SK-N-SH (cell line): Measurements from ENCODE around the gene MRPL54. TPM values are rescaled to one million over a fixed set of nuclear protein-coding genes. Genes with fewer than 3 reads are reported as not detected.

Experiments
- CTCF ChIA-PET: fragments of 300-600, 350-600 bp; formaldehyde crosslinking; extraction: SDS; loops from one replicate; lab custom pipeline; 2021; lab: Yijun Ruan, JAX
- POLR2A ChIA-PET: fragments of 350-600 bp; sonication (Branson Sonifier 250); formaldehyde crosslinking; extraction: SDS; loops from one replicate; lab custom pipeline; 2020; ENCODE audit warnings: antibody characterized with exemption, inconsistent platforms; lab: Yijun Ruan, JAX
- DNase-seq: peaks from one replicate; pipeline ENCODE4 v3.0.0; 2012
- H2AFZ ChIP-seq: fragments of 200-600 bp; sonication (generic); 2 replicates; pipeline ENCODE4 v1.8.1; 2016; ENCODE audit warnings: antibody characterized with exemption, mild to moderate bottlenecking, low read depth
- H3F3A ChIP-seq: fragments of 200-600 bp; sonication (generic); replicated peaks from 2 replicates; pipeline ENCODE3; 2016; ENCODE audit warnings: antibody characterized with exemption, mild to moderate bottlenecking; ENCODE audit not compliant: insufficient read depth
- H3K27ac ChIP-seq, 2 experiments: fragments of 200-500 bp in 1 of 2; fragments of 200-600 bp in 1 of 2; sonication (Bioruptor generic) in 1 of 2; sonication (generic), shearing (Covaris generic) in 1 of 2; 2 replicates each; pipeline versions ENCODE4 v1.5.1 to v1.6.1; 2014 to 2016; ENCODE audit warnings: low read depth in 2 of 2, inconsistent platforms in 1 of 2, low read length in 1 of 2, mild to moderate bottlenecking in 1 of 2, mixed read lengths in 1 of 2
- H3K27me3 ChIP-seq: fragments of 200-600 bp; sonication (generic), shearing (Covaris generic); 2 replicates; pipeline ENCODE4 v1.6.1; 2016; ENCODE audit warnings: mixed run types; ENCODE audit not compliant: insufficient read depth
- H3K36me3 ChIP-seq, 2 experiments: fragments of 200-500 bp in 1 of 2; fragments of 200-600 bp in 1 of 2; sonication (Bioruptor generic) in 1 of 2; sonication (generic) in 1 of 2; replicated peaks in 1 of 2; 2 replicates each; pipeline versions ENCODE3 to v1.5.1; 2014 to 2016; ENCODE audit warnings: low read length in 1 of 2, mild to moderate bottlenecking in 1 of 2; ENCODE audit not compliant: insufficient read depth in 2 of 2, control insufficient read depth in 1 of 2
- H3K4me1 ChIP-seq, 2 experiments: fragments of 200-500 bp in 1 of 2; fragments of 200-600 bp in 1 of 2; sonication (Bioruptor generic) in 1 of 2; sonication (generic), shearing (Covaris generic) in 1 of 2; 2 replicates each; pipeline versions ENCODE4 v1.5.1 to v1.6.1; 2014 to 2016; ENCODE audit warnings: low read depth in 1 of 2, low read length in 1 of 2, mixed run types in 1 of 2; ENCODE audit not compliant: insufficient read depth in 2 of 2, control insufficient read depth in 1 of 2
- H3K4me2 ChIP-seq: fragments of 200-600 bp; sonication (generic), shearing (Covaris generic); 2 replicates; pipeline ENCODE4 v1.6.1; 2017; ENCODE audit warnings: mixed run types
- H3K4me3 ChIP-seq, 2 experiments: fragments of 200-500 bp in 1 of 2; fragments of 200-600 bp in 1 of 2; sonication (Bioruptor generic) in 1 of 2; sonication (generic), shearing (Covaris generic) in 1 of 2; 2 replicates each; pipeline versions ENCODE4 v1.5.1 to v1.8.1; 2014 to 2016; ENCODE audit warnings: low read depth in 2 of 2, inconsistent platforms in 1 of 2, low read length in 1 of 2, mild to moderate bottlenecking in 1 of 2, mixed read lengths in 1 of 2, moderate library complexity in 1 of 2
- H3K79me2 ChIP-seq: fragments of 200-600 bp; sonication (generic); 2 replicates; pipeline ENCODE4 v1.8.1; 2017; ENCODE audit warnings: mild to moderate bottlenecking; ENCODE audit not compliant: insufficient read depth
- H3K9ac ChIP-seq: fragments of 200-600 bp; sonication (generic); 2 replicates; pipeline ENCODE4 v1.6.1; 2017; ENCODE audit warnings: mixed run types
- H3K9me2 ChIP-seq: fragments of 200-600 bp; sonication (generic); 2 replicates; pipeline ENCODE4 v1.6.1; 2017; ENCODE audit warnings: mixed run types
- H3K9me3 ChIP-seq: fragments of 200-600 bp; sonication (generic); 2 replicates; pipeline ENCODE4 v1.6.1; 2017; ENCODE audit warnings: mixed run types, mild to moderate bottlenecking, moderate library complexity
- H4K20me1 ChIP-seq: fragments of 200-600 bp; sonication (generic); 2 replicates; pipeline ENCODE4 v1.6.1; 2017; ENCODE audit warnings: mild to moderate bottlenecking, mixed run types; ENCODE audit not compliant: insufficient read depth
- EZH2phosphoT487 ChIP-seq: fragments of 200-600 bp; sonication (generic); IDR thresholded peaks from 2 replicates; pipeline ENCODE4 v1.6.1; 2017; ENCODE audit warnings: low read depth, mixed run types, mild to moderate bottlenecking, antibody characterized with exemption, moderate library complexity, borderline replicate concordance
- FOXJ3 ChIP-seq: sonication (generic); formaldehyde crosslinking; IDR thresholded peaks from 2 replicates; pipeline ENCODE4 v1.5.1; 2020; ENCODE audit warnings: mild to moderate bottlenecking, missing genetic modification reagents
- FOXM1 ChIP-seq: IDR thresholded peaks from 2 replicates; pipeline ENCODE4 v1.4.0; 2012; ENCODE audit warnings: low read depth, mild to moderate bottlenecking
- GABPA ChIP-seq: IDR thresholded peaks from 2 replicates; pipeline ENCODE4 v1.4.0; 2012; ENCODE audit warnings: low read depth, mild to moderate bottlenecking
- GATA2 ChIP-seq: sonication (generic); formaldehyde crosslinking; IDR thresholded peaks from 2 replicates; pipeline ENCODE4 v1.5.0; 2020; ENCODE audit warnings: mild to moderate bottlenecking, missing genetic modification reagents
- JUND ChIP-seq: IDR thresholded peaks from 2 replicates; pipeline ENCODE4 v1.4.0; 2012
- MXI1 ChIP-seq: IDR thresholded peaks from 2 replicates; pipeline ENCODE4 v1.6.1; 2012; ENCODE audit warnings: mild to moderate bottlenecking, low read depth, low read length, improper control_type of control experiment
- NFIC ChIP-seq: IDR thresholded peaks from 2 replicates; pipeline ENCODE4 v1.4.0; 2012; ENCODE audit warnings: borderline replicate concordance
- NRF1 ChIP-seq: IDR thresholded peaks from 2 replicates; pipeline ENCODE4 v1.6.1; 2012; ENCODE audit warnings: low read depth, mild to moderate bottlenecking, low read length
- RAD21 ChIP-seq: IDR thresholded peaks from 2 replicates; pipeline ENCODE4 v1.6.1; 2012; ENCODE audit warnings: mild to moderate bottlenecking, low read length
- RCOR1 ChIP-seq: fragments of 150-350 bp; IDR thresholded peaks from 2 replicates; pipeline ENCODE4 v1.6.1; 2017; ENCODE audit warnings: antibody characterized with exemption, low read length
- WGBS: methylation state at CpG from one replicate; pipeline ENCODE4 v1.1.6; 2017; ENCODE audit warnings: low lambda C conversion rate; 5-methylcytosine and 5-hydroxymethylcytosine counted together
- polyA plus RNA-seq, 3 experiments: library from polyadenylated mRNA; depleted of rRNA; stranded (reverse); fragments of >200 nt; gene quantifications; 2 replicates each; pipeline ENCODE4 v1.2.3, GENCODE V29; 2012
- TF ChIP-seq, protein P1 (sequence below): IDR thresholded peaks from 2 replicates; pipeline ENCODE4 v1.4.0; 2012; ENCODE audit warnings: low read depth, borderline replicate concordance
- TF ChIP-seq, protein P2 (sequence below): fragments of 150-350 bp; IDR thresholded peaks from 2 replicates; pipeline ENCODE4 v1.6.1; 2016; ENCODE audit warnings: mild to moderate bottlenecking, low read depth, low read length

MRPL54 gene
- polyA plus RNA-seq, 1 of the 3 experiments (the other 2 are of a cell fraction), result 125 TPM

DNA sequence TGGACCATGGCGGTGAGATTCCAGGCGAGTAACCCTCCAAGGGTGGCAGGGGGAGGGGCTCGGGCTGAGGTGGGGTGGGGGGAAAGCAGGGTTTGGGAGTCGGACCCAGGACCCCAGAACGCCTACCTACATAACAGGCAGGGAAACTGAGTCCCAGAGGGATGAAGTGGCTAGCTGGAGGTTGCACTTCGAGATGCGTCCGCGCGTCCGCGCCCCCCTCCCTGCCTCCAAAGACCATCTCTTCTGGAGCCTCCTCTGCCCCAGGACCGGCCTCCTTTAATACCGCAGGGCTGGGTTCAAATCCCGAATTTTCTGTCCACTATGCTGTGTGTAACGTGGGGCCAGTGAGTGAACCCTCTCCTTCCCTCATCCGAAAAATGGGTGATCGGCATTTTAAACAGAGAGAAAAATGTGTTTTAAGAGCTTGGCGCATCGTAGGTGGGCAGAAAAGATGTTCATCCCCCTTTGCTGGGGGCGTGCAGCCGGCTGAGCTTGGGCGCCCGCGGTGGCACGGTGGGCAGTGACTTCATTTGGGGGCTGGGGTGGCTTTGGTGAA lies 40.5 kb upstream of the MRPL54 start:
- Histone ChIP-seq H3F3A (no peaks in the 10 kb centered on the region), H3K9me3 (no peaks in the 10 kb centered on the region), H3K4me3 (peak overlapping the region in 1 of 2 experiments; percentile 40; a peak in 2 of 4 replicates), H3K79me2 (no peaks in the 10 kb centered on the region), H3K4me1 (peaks cover 0 to 2% of the 10 kb centered on the region in 2 experiments; a peak in 1 of 4 replicates), H3K36me3 (no peaks in the 10 kb centered on the region), H4K20me1 (no peaks in the 10 kb centered on the region), H3K9ac (no peak overlapping the region), H2AFZ (no peak overlapping the region), H3K27ac (no peak overlapping the region), H3K4me2 (peak overlapping the region; percentile 63; the same call in 1 of the 2 replicates), H3K27me3 (peaks cover 13% of the 10 kb centered on the region), H3K9me2 (no peaks in the 10 kb centered on the region)
- TF ChIP-seq, protein P1, sequence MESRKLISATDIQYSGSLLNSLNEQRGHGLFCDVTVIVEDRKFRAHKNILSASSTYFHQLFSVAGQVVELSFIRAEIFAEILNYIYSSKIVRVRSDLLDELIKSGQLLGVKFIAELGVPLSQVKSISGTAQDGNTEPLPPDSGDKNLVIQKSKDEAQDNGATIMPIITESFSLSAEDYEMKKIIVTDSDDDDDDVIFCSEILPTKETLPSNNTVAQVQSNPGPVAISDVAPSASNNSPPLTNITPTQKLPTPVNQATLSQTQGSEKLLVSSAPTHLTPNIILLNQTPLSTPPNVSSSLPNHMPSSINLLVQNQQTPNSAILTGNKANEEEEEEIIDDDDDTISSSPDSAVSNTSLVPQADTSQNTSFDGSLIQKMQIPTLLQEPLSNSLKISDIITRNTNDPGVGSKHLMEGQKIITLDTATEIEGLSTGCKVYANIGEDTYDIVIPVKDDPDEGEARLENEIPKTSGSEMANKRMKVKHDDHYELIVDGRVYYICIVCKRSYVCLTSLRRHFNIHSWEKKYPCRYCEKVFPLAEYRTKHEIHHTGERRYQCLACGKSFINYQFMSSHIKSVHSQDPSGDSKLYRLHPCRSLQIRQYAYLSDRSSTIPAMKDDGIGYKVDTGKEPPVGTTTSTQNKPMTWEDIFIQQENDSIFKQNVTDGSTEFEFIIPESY, result no peak
- CTCF ChIA-PET, result interaction anchor here (0.8 to 0.9 kb wide), 4 partner anchors 9 to 100 kb away, joined by 3 read pairs; no protein-coding TSS in a partner anchor
- no peak for DNase-seq
- WGBS, result 3% methylated on average over 19 of the region's 26 CpGs
- POLR2A ChIA-PET, result no interaction called here

DNA sequence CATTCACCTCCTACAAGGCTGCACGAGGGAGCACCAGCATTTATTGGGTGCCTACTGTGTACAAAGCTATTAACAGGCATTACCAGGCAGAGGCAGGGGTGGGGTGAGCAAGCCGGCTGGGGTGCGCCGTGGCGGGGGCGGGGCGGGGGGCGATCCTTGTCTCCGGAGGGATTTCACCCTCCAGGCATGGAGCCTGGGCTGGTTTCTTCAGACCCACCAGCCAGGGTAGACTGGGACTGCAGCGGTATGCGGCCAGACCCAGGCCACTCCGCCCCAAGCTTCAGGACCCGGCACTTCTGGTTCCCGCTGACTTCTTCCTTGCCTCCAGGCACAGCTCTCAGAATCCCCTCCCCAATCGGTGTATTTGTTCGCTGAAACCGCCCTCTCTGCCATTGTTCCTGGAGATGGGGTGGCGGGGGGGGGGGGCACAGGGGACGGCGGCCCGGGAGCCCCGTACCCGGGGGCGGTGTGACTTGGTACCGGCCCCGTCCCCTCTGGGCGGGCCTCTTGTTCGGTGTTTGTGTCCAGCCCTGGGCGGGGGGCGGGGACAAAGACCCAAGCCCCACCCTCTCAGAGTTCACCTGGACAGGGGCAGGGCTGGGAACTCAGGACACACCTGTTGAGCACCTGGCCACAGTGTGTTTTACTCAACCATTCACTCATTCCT lies 39.9 kb upstream of the MRPL54 start:
- no peak overlapping the region for H3K27ac ChIP-seq
- no peak overlapping the region for H3K4me3 ChIP-seq
- CTCF ChIA-PET, result interaction anchor here (0.8 to 0.9 kb wide), 4 partner anchors 10 to 99 kb away, joined by 3 read pairs; no protein-coding TSS in a partner anchor
- no peak overlapping the region for H3K9ac ChIP-seq
- H3K79me2 ChIP-seq, result no peaks in the 10 kb centered on the region
- no peaks in the 10 kb centered on the region for H4K20me1 ChIP-seq
- WGBS, result 0% methylated on average over 4 of the region's 30 CpGs
- DNase-seq, result peak; percentile 59
- no peak for TF ChIP-seq JUND
- no peak for TF ChIP-seq GATA2 (CRISPR knock-in tag)
- TF ChIP-seq MXI1, result no peak
- TF ChIP-seq GABPA, result no peak
- TF ChIP-seq RAD21, result no peak
- TF ChIP-seq EZH2phosphoT487, result no peak
- no peak for TF ChIP-seq FOXM1
- TF ChIP-seq, protein P1, result no peak
- no peak for TF ChIP-seq NRF1
- TF ChIP-seq RCOR1, result no peak
- TF ChIP-seq, protein P2, sequence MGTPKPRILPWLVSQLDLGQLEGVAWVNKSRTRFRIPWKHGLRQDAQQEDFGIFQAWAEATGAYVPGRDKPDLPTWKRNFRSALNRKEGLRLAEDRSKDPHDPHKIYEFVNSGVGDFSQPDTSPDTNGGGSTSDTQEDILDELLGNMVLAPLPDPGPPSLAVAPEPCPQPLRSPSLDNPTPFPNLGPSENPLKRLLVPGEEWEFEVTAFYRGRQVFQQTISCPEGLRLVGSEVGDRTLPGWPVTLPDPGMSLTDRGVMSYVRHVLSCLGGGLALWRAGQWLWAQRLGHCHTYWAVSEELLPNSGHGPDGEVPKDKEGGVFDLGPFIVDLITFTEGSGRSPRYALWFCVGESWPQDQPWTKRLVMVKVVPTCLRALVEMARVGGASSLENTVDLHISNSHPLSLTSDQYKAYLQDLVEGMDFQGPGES, result no peak
- no peak for TF ChIP-seq FOXJ3 (CRISPR knock-in tag)
- no peak for TF ChIP-seq NFIC
- no peak overlapping the region for H2AFZ ChIP-seq
- POLR2A ChIA-PET, result no interaction called here
- no peaks in the 10 kb centered on the region for H3F3A ChIP-seq
- no peaks in the 10 kb centered on the region for H3K36me3 ChIP-seq
- H3K4me2 ChIP-seq, result no peak overlapping the region
- H3K27me3 ChIP-seq, result peaks cover 13% of the 10 kb centered on the region
- H3K9me3 ChIP-seq, result no peaks in the 10 kb centered on the region
- H3K9me2 ChIP-seq, result no peaks in the 10 kb centered on the region
- peaks cover 0 to 2% of the 10 kb centered on the region in 2 experiments; a peak in 1 of 4 replicates for H3K4me1 ChIP-seq
